Neural cell (in vitro differentiated cells): Measurements from ENCODE around the gene RAPGEF4. TPM values are rescaled to one million over a fixed set of nuclear protein-coding genes. Genes with fewer than 3 reads are reported as not detected.

Experiments
- H2AFZ ChIP-seq: fragments of 200-600, 300-800 bp; sonication (generic), shearing (Covaris generic); 2 replicates; pipeline ENCODE4 v1.6.0; 2014; ENCODE audit warnings: low read depth, mild to moderate bottlenecking, antibody characterized with exemption, low read length, moderate library complexity
- H3F3A ChIP-seq: fragments of 200-600 bp; shearing (Covaris generic); 2 replicates; pipeline ENCODE4 v1.6.1; 2016; ENCODE audit warnings: mild to moderate bottlenecking, moderate library complexity, mixed read lengths, antibody characterized with exemption, low read length; ENCODE audit not compliant: insufficient read depth, poor library complexity, severe bottlenecking
- H3K27ac ChIP-seq: fragments of 200-600, 300-800 bp; sonication (generic), shearing (Covaris generic); 2 replicates; pipeline ENCODE4 v1.5.1; 2014; ENCODE audit warnings: mild to moderate bottlenecking, low read length, moderate library complexity
- H3K27me3 ChIP-seq: fragments of 300-800, 200-600 bp; sonication (generic), shearing (Covaris generic); 2 replicates; pipeline ENCODE4 v1.6.0; 2014; ENCODE audit warnings: mild to moderate bottlenecking, low read depth, low read length, moderate library complexity; ENCODE audit not compliant: insufficient read depth
- H3K36me3 ChIP-seq: fragments of 300-800, 200-600 bp; sonication (generic), shearing (Covaris generic); 2 replicates; pipeline ENCODE4 v1.5.1; 2014; ENCODE audit warnings: mild to moderate bottlenecking, antibody characterized with exemption, low read length, moderate library complexity; ENCODE audit not compliant: insufficient read depth
- H3K4me2 ChIP-seq: fragments of 300-800, 200-600 bp; sonication (generic), shearing (Covaris generic); 2 replicates; pipeline ENCODE4 v1.6.0; 2014; ENCODE audit warnings: mild to moderate bottlenecking, low read length
- H3K4me3 ChIP-seq: fragments of 300-800, 200-600 bp; sonication (generic), shearing (Covaris generic); 2 replicates; pipeline ENCODE4 v1.5.1; 2014; ENCODE audit warnings: mild to moderate bottlenecking, low read length, moderate library complexity
- H3K79me2 ChIP-seq: fragments of 200-600 bp; shearing (Covaris generic); replicated peaks from 2 replicates; pipeline ENCODE4 v1.6.0; 2014; ENCODE audit warnings: mild to moderate bottlenecking, low read length, moderate library complexity; ENCODE audit not compliant: insufficient read depth
- H3K9ac ChIP-seq: fragments of 300-800, 200-600 bp; sonication (generic), shearing (Covaris generic); 2 replicates; pipeline ENCODE4 v1.6.1; 2016; ENCODE audit warnings: mild to moderate bottlenecking, low read length, mixed read lengths
- H3K9me2 ChIP-seq: fragments of 200-600 bp; shearing (Covaris generic); 2 replicates; pipeline ENCODE4 v1.6.1; 2016; ENCODE audit warnings: mild to moderate bottlenecking, low read length, mixed read lengths; ENCODE audit not compliant: insufficient read depth
- H3K9me3 ChIP-seq: fragments of 200-600, 300-800 bp; sonication (generic), shearing (Covaris generic); 2 replicates; pipeline ENCODE4 v1.6.1; 2016; ENCODE audit warnings: mild to moderate bottlenecking, mixed run types, low read length, moderate library complexity, mixed read lengths
- H4K20me1 ChIP-seq: fragments of 200-600 bp; shearing (Covaris generic); 2 replicates; pipeline ENCODE4 v1.6.1; 2016; ENCODE audit warnings: mild to moderate bottlenecking, mixed run types; ENCODE audit not compliant: insufficient read depth
- EP300 ChIP-seq: fragments of 450-650 bp; conservative IDR thresholded peaks from 2 replicates; pipeline ENCODE4 v1.6.1; 2014; ENCODE audit warnings: antibody characterized with exemption, mild to moderate bottlenecking, moderate library complexity; ENCODE audit not compliant: poor library complexity, severe bottlenecking
- EZH2 ChIP-seq: fragments of 200-600, 300-800 bp; shearing (Covaris generic), sonication (generic); IDR thresholded peaks from 2 replicates; pipeline ENCODE4 v1.6.1; 2014; ENCODE audit warnings: antibody characterized with exemption, low read length, borderline replicate concordance, mild to moderate bottlenecking; ENCODE audit not compliant: insufficient read depth, poor library complexity, severe bottlenecking
- MXI1 ChIP-seq: fragments of 450-650 bp; conservative IDR thresholded peaks from 2 replicates; pipeline ENCODE4 v1.6.1; 2014; ENCODE audit warnings: antibody characterized with exemption, mild to moderate bottlenecking; ENCODE audit not compliant: poor library complexity, severe bottlenecking
- POLR2AphosphoS5 ChIP-seq: IDR thresholded peaks from 2 replicates; pipeline ENCODE4 v1.6.1; 2012
- RAD21 ChIP-seq: fragments of 450-650 bp; conservative IDR thresholded peaks from 2 replicates; pipeline ENCODE4 v1.6.1; 2014; ENCODE audit warnings: antibody characterized with exemption, mild to moderate bottlenecking, moderate library complexity
- REST ChIP-seq: IDR thresholded peaks from 2 replicates; pipeline ENCODE4 v1.6.1; 2012; ENCODE audit warnings: borderline replicate concordance
- SMC3 ChIP-seq: fragments of 450-650 bp; conservative IDR thresholded peaks from 2 replicates; pipeline ENCODE4 v1.6.1; 2014; ENCODE audit warnings: antibody characterized with exemption, mild to moderate bottlenecking, moderate library complexity; ENCODE audit not compliant: poor library complexity
- TAF1 ChIP-seq: IDR thresholded peaks from 2 replicates; pipeline ENCODE4 v1.6.1; 2012; ENCODE audit warnings: low read depth
- polyA plus RNA-seq: library from polyadenylated mRNA; depleted of rRNA; stranded (reverse); fragments of >200 nt; gene quantifications from 2 replicates; pipeline ENCODE4 v1.2.3, GENCODE V29; 2014
- TF ChIP-seq, protein P1 (sequence below): fragments of 450-650 bp; IDR thresholded peaks from 2 replicates; pipeline ENCODE4 v1.5.1; 2014; ENCODE audit warnings: antibody characterized with exemption, mild to moderate bottlenecking, moderate library complexity; ENCODE audit not compliant: poor library complexity, severe bottlenecking

The RAPGEF4 gene
- polyA plus RNA-seq, 1 donor from 2014 or later, result 10.4 TPM

GRCh38 chr2:173010233-173010632 lies 274.6 kb downstream of the RAPGEF4 start:
- H3K9ac ChIP-seq, result no peak overlapping the region
- H3K9me3 ChIP-seq, result no peaks in the 10 kb centered on the region
- no peaks in the 10 kb centered on the region for H3F3A ChIP-seq
- no peak overlapping the region for H2AFZ ChIP-seq
- H3K36me3 ChIP-seq, result no peaks in the 10 kb centered on the region
- no peaks in the 10 kb centered on the region for H3K9me2 ChIP-seq
- TF ChIP-seq MXI1 (no peak), TAF1 (no peak), RAD21 (no peak), SMC3 (no peak), POLR2AphosphoS5 (no peak), EP300 (no peak), REST (no peak), EZH2 (no peak)
- TF ChIP-seq, protein P1, sequence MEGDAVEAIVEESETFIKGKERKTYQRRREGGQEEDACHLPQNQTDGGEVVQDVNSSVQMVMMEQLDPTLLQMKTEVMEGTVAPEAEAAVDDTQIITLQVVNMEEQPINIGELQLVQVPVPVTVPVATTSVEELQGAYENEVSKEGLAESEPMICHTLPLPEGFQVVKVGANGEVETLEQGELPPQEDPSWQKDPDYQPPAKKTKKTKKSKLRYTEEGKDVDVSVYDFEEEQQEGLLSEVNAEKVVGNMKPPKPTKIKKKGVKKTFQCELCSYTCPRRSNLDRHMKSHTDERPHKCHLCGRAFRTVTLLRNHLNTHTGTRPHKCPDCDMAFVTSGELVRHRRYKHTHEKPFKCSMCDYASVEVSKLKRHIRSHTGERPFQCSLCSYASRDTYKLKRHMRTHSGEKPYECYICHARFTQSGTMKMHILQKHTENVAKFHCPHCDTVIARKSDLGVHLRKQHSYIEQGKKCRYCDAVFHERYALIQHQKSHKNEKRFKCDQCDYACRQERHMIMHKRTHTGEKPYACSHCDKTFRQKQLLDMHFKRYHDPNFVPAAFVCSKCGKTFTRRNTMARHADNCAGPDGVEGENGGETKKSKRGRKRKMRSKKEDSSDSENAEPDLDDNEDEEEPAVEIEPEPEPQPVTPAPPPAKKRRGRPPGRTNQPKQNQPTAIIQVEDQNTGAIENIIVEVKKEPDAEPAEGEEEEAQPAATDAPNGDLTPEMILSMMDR, result no peak
- no peaks in the 10 kb centered on the region for H3K27me3 ChIP-seq
- no peak overlapping the region for H3K4me2 ChIP-seq
- H3K27ac ChIP-seq, result no peak overlapping the region
- no peaks in the 10 kb centered on the region for H3K79me2 ChIP-seq
- H3K4me3 ChIP-seq, result no peak overlapping the region
- H4K20me1 ChIP-seq, result no peaks in the 10 kb centered on the region

DNA sequence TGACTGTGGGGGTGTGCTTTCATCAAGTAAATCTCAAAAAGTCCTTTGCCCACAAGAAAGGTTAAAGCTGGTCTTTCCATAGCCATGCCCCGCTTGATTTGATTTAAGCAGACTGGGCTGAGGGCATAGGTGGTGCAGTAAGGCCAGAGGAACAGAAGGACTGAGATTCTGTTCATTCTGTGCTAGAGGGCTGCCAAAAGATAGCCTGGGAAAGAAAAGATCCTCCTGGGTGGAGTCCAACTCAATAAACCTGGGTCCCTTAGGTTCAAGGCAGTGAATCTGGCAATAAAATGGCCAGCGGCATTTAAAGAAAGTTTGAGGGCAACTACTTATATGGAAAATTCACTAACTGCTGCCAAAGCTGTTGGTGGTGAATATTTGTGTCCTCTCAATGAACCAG lies 280.8 kb downstream of the RAPGEF4 start:
- no peak for TF ChIP-seq REST
- no peak for TF ChIP-seq TAF1
- no peak for TF ChIP-seq RAD21
- TF ChIP-seq, protein P1, result no peak
- Histone ChIP-seq H3K79me2 (no peaks in the 10 kb centered on the region), H3F3A (no peaks in the 10 kb centered on the region), H3K9ac (no peak overlapping the region), H3K27ac (no peak overlapping the region), H3K9me3 (no peaks in the 10 kb centered on the region), H3K9me2 (no peaks in the 10 kb centered on the region), H2AFZ (no peak overlapping the region), H3K4me3 (no peak overlapping the region), H4K20me1 (no peaks in the 10 kb centered on the region), H3K4me2 (no peak overlapping the region), H3K36me3 (no peaks in the 10 kb centered on the region), H3K27me3 (no peaks in the 10 kb centered on the region)
